ENCODE measurements around the gene SLC17A3. TPM values are rescaled to one million over a fixed set of nuclear protein-coding genes. Genes with fewer than 3 reads are reported as not detected.

The SLC17A3 gene
- total RNA-seq, 1 experiment from 2014 or later, result not detected

GRCh38 chr6:25921525-25922203, 47.6 kb upstream of the SLC17A3 start:
- H3K4me3 ChIP-seq (replicated peaks in 1 of 2; ENCODE audit: low read depth in 1 of 2, low read length in 2 of 2), result no peak overlapping the region
- no peak overlapping the region for H3K9ac ChIP-seq (ENCODE audit: low read length)
- H3K9me2 ChIP-seq (ENCODE audit: insufficient read depth), result no peaks in the 10 kb centered on the region
- no peak overlapping the region for H3K27ac ChIP-seq (ENCODE audit: low read depth, low read length)
- H3K79me2 ChIP-seq (ENCODE audit: insufficient read depth, low read length), result no peaks in the 10 kb centered on the region
- no peaks in the 10 kb centered on the region for H4K20me1 ChIP-seq (ENCODE audit: insufficient read depth)
- H3K4me1 ChIP-seq (ENCODE audit: control insufficient read depth in 1 of 2, insufficient read depth in 2 of 2, low read length in 2 of 2), result no peaks in the 10 kb centered on the region
- H3K36me3 ChIP-seq (ENCODE audit: control insufficient read depth in 1 of 2, insufficient read depth in 2 of 2, low read length in 2 of 2), result no peaks in the 10 kb centered on the region
- no peak overlapping the region for H3K4me2 ChIP-seq (ENCODE audit: low read length)
- ATAC-seq (no peak), DNase-seq (ENCODE audit: low read depth, low spot score) (no peak)
- no peak overlapping the region for H2AFZ ChIP-seq (ENCODE audit: low read depth, low read length, poor library complexity, severe bottlenecking)
- no peaks in the 10 kb centered on the region for H3K9me3 ChIP-seq (ENCODE audit: control insufficient read depth in 1 of 2, insufficient read depth in 1 of 2, low read depth in 1 of 2, low read length in 2 of 2)
- POLR2A ChIA-PET, result no interaction called here
- TF ChIP-seq YY1 (IDR thresholded peaks at IDR 0.05; ENCODE audit: extremely low read depth, insufficient replicate concordance, low read depth, low read length), result no peak
- TF ChIP-seq ZNF274 (IDR thresholded peaks at IDR 0.05; ENCODE audit: low read depth, low read length), result no peak
- TF ChIP-seq CBX3 (IDR thresholded peaks at IDR 0.05; ENCODE audit: low read depth), result no peak
- no peak for TF ChIP-seq ELF1 (IDR thresholded peaks at IDR 0.05; ENCODE audit: borderline replicate concordance, low read depth)
- no peak for TF ChIP-seq SRF (IDR thresholded peaks at IDR 0.05; ENCODE audit: low read depth)
- no peak for TF ChIP-seq POLR2A (IDR thresholded peaks at IDR 0.05; ENCODE audit: borderline replicate concordance, extremely low read depth, insufficient read depth, insufficient read length)
- TF ChIP-seq ATF3 (IDR thresholded peaks at IDR 0.05), result no peak
- TF ChIP-seq SP1 (IDR thresholded peaks at IDR 0.05; ENCODE audit: low read depth), result no peak
- TF ChIP-seq FOSL1 (IDR thresholded peaks at IDR 0.05; ENCODE audit: low read depth), result no peak
- no peak for TF ChIP-seq ZBTB33 (IDR thresholded peaks at IDR 0.05; ENCODE audit: extremely low read depth, insufficient replicate concordance, low read length)
- TF ChIP-seq, protein P1, sequence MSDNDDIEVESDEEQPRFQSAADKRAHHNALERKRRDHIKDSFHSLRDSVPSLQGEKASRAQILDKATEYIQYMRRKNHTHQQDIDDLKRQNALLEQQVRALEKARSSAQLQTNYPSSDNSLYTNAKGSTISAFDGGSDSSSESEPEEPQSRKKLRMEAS (IDR thresholded peaks at IDR 0.05), result no peak
- TF ChIP-seq, protein P2, sequence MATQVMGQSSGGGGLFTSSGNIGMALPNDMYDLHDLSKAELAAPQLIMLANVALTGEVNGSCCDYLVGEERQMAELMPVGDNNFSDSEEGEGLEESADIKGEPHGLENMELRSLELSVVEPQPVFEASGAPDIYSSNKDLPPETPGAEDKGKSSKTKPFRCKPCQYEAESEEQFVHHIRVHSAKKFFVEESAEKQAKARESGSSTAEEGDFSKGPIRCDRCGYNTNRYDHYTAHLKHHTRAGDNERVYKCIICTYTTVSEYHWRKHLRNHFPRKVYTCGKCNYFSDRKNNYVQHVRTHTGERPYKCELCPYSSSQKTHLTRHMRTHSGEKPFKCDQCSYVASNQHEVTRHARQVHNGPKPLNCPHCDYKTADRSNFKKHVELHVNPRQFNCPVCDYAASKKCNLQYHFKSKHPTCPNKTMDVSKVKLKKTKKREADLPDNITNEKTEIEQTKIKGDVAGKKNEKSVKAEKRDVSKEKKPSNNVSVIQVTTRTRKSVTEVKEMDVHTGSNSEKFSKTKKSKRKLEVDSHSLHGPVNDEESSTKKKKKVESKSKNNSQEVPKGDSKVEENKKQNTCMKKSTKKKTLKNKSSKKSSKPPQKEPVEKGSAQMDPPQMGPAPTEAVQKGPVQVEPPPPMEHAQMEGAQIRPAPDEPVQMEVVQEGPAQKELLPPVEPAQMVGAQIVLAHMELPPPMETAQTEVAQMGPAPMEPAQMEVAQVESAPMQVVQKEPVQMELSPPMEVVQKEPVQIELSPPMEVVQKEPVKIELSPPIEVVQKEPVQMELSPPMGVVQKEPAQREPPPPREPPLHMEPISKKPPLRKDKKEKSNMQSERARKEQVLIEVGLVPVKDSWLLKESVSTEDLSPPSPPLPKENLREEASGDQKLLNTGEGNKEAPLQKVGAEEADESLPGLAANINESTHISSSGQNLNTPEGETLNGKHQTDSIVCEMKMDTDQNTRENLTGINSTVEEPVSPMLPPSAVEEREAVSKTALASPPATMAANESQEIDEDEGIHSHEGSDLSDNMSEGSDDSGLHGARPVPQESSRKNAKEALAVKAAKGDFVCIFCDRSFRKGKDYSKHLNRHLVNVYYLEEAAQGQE (IDR thresholded peaks at IDR 0.05; ENCODE audit: low read depth), result no peak
- no peak for TF ChIP-seq SIN3A (IDR thresholded peaks at IDR 0.05; ENCODE audit: low read depth)
- no peak for TF ChIP-seq ZFX (IDR thresholded peaks at IDR 0.05)
- TF ChIP-seq EGR1 (IDR thresholded peaks at IDR 0.05; ENCODE audit: low read depth), result no peak
- TF ChIP-seq POLR2AphosphoS5 (IDR thresholded peaks at IDR 0.05; ENCODE audit: low read depth, low read length), result no peak
- TF ChIP-seq TCF7L2 (IDR thresholded peaks at IDR 0.05; ENCODE audit: borderline replicate concordance, extremely low read depth, insufficient read depth, insufficient read length), result no peak
- no peaks in the 10 kb centered on the region for H3K27me3 ChIP-seq (ENCODE audit: insufficient read depth, low read length)
- CTCF ChIA-PET, result no interaction called here
- BruUV-seq (replicated peaks), result no TSS peak
- intact Hi-C loops (cut with micrococcal nuclease), result no loop called here
- RAD21 ChIA-PET (ENCODE audit: low non-redundant PET in 1 of 2, low total read pairs in 2 of 2, uncharacterized antibody in 2 of 2, unreplicated experiment in 2 of 2), result no interaction called here
